Thyroid gland (tissue), 4 donors: ENCODE measurements around the gene TNIP3. TPM values are rescaled to one million over a fixed set of nuclear protein-coding genes. Genes with fewer than 3 reads are reported as not detected.

Experiments
- DNase-seq, 2 donors: peaks; one replicate each; pipeline ENCODE4 v3.0.0-alpha.2; 2019
- H3K27ac ChIP-seq, 3 donors: fragments of 200-600 bp; sonication (generic); 1 replicate in 2 of 3; 2 replicates in 1 of 3; pipeline ENCODE4 v1.5.1; 2016 to 2019; ENCODE audit warnings: mild to moderate bottlenecking in 1 of 3, moderate library complexity in 1 of 3
- H3K27me3 ChIP-seq: fragments of 200-600 bp; sonication (generic); one replicate; pipeline ENCODE4 v1.5.1; 2019
- H3K36me3 ChIP-seq, 2 donors: fragments of 200-600 bp; sonication (generic); one replicate each; pipeline ENCODE4 v1.5.1; 2016 to 2019
- H3K4me1 ChIP-seq, 2 donors: fragments of 200-600 bp; sonication (generic); one replicate each; pipeline ENCODE4 v1.5.1; 2017 to 2019
- H3K4me3 ChIP-seq, 3 donors: fragments of 200-600 bp; sonication (generic); replicated peaks in 1 of 3; 1 replicate in 2 of 3; 2 replicates in 1 of 3; pipeline ENCODE4 v1.5.1; 2016; ENCODE audit warnings: mild to moderate bottlenecking in 1 of 3
- H3K9me3 ChIP-seq: fragments of 200-600 bp; sonication (generic); one replicate; pipeline ENCODE4 v1.5.1; 2017
- CTCF ChIP-seq, 6 experiments: fragments of 200-600 bp in 3 of 6; fragments of 450-650 bp in 3 of 6; sonication (generic) in 3 of 6; IDR thresholded peaks; one replicate each; pipeline ENCODE4 v1.5.1; 2016 to 2019; ENCODE audit warnings: antibody characterized with exemption in 6 of 6, mild to moderate bottlenecking in 2 of 6, inconsistent platforms in 1 of 6, moderate library complexity in 1 of 6
- POLR2A ChIP-seq, 2 donors: fragments of 450-650 bp; IDR thresholded peaks; one replicate each; pipeline ENCODE4 v1.6.1; 2017; ENCODE audit warnings: antibody characterized with exemption in 2 of 2, mild to moderate bottlenecking in 2 of 2, moderate library complexity in 1 of 2
- WGBS, 2 donors: methylation state at CpG; one replicate each; pipeline ENCODE4 v1.1.5; 2017; 5-methylcytosine and 5-hydroxymethylcytosine counted together
- intact Hi-C: fragments of 100-400 bp; cut with DNase I; formaldehyde crosslinking; loops from one replicate; pipeline ENCODE4 v1.15.1; 2023
- total RNA-seq, 4 donors: library from RNA; depleted of rRNA; stranded (reverse); fragments of >200 nt; gene quantifications; one replicate each; pipeline ENCODE4 v1.2.3, GENCODE V29; 2016

Gene TNIP3
- total RNA-seq, 4 donors from 2014 or later: not detected

GRCh38 chr4:121185960-121186359, 21.8 kb upstream of the TNIP3 start:
- intact Hi-C loops: no loop called here

DNA sequence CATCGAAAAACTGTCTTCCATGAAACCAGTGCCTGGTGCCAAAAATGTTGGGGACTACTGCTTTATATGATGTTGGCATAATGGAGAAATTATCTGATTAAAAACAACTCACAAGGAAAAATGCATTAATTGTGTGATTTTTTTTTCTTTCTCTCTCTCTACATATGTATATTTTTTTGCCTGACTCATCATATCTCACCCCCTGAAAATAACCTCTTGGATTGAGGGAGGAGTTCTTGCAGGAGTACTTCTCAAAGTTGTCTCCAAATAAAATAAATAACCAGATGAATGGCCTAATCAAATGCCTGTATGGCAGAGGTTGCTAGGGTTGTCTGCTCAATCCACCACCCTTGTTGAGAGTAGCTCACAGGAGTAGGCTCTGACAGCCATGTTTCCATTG, 19.9 kb upstream of the TNIP3 start:
- H3K9me3 ChIP-seq: no peaks in the 10 kb centered on the region
- H3K27me3 ChIP-seq: no peaks in the 10 kb centered on the region
- H3K4me1 ChIP-seq: no peaks in the 10 kb centered on the region
- 96 to 100% methylated on average over 1 of the region's 1 CpG for WGBS, 2 donors
- DNase-seq: no peak
- intact Hi-C loops: no loop called here
- no peak overlapping the region for H3K4me3 ChIP-seq
- H3K36me3 ChIP-seq: no peaks in the 10 kb centered on the region
- no peak overlapping the region for H3K27ac ChIP-seq
- no peak for TF ChIP-seq CTCF (IDR thresholded peaks at IDR 0.05)
- TF ChIP-seq POLR2A (IDR thresholded peaks at IDR 0.05): no peak

More at GRCh38 chr4:121185960-121186359, 21.8 kb upstream of the TNIP3 start:
- no peak overlapping the region for H3K4me3 ChIP-seq
- TF ChIP-seq CTCF (IDR thresholded peaks at IDR 0.05) (no peak), POLR2A (IDR thresholded peaks at IDR 0.05) (no peak)
- DNase-seq: no peak
- H3K9me3 ChIP-seq: no peaks in the 10 kb centered on the region
- WGBS, 2 donors: 85 to 88% methylated on average over 10 of the region's 10 CpGs
- no peak overlapping the region for H3K27ac ChIP-seq
- H3K4me1 ChIP-seq: no peaks in the 10 kb centered on the region
- H3K36me3 ChIP-seq: no peaks in the 10 kb centered on the region
- no peaks in the 10 kb centered on the region for H3K27me3 ChIP-seq

DNA sequence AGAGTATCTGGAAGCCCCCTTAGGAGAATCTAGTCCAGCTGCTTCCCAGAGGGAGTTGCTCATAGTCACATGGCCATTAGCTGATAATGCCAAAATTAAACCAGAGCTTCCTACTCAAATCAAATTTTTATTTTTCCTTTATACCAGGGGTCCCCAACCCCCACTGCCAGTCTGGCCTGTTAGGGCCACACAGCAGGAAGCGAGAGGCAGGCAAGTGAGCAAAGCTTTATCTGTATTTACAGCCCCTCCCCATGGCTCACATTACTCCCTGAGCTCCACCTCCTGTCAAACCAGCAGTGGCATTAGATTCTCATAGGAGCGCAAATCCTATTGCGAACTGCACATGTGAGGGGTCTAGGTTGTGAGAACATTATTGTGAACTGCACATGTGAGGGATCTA, 19.2 kb upstream of the TNIP3 start:
- Histone ChIP-seq H3K4me1 (no peaks in the 10 kb centered on the region), H3K9me3 (no peaks in the 10 kb centered on the region), H3K27ac (no peak overlapping the region), H3K27me3 (no peaks in the 10 kb centered on the region), H3K4me3 (no peak overlapping the region), H3K36me3 (no peaks in the 10 kb centered on the region)
- no peak for DNase-seq
- 83 to 100% methylated on average over 3 of the region's 3 CpGs for WGBS, 2 donors
- intact Hi-C loops: no loop called here
- TF ChIP-seq POLR2A (IDR thresholded peaks at IDR 0.05): no peak
- no peak for TF ChIP-seq CTCF (IDR thresholded peaks at IDR 0.05)

DNA sequence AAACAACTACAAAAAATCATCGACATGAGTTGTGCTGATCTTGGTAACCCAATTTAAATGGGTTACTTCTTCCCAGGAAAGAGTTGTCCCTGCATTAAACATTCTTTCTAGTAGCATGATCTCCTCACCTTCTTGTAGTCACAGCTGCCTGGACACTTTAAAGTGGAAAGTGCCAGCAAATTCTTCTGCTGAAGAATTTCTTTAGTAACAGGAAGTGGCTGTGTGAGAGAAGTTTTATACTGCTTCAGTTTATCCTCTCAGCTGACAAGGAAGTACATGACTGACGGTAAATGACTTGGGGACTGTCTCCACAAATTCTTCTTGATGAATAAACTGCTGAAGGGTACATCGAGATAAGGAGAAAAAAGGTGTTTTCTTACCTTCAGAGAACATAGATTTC, 18.2 kb upstream of the TNIP3 start:
- Histone ChIP-seq H3K36me3 (no peaks in the 10 kb centered on the region), H3K4me1 (no peaks in the 10 kb centered on the region), H3K4me3 (no peak overlapping the region), H3K27me3 (no peaks in the 10 kb centered on the region), H3K9me3 (no peaks in the 10 kb centered on the region), H3K27ac (peak overlapping the region in 1 of 3 donors; percentile 36)
- TF ChIP-seq CTCF (IDR thresholded peaks at IDR 0.05) (no peak), POLR2A (IDR thresholded peaks at IDR 0.05) (peak in 1 of 2 donors; percentile 28)
- DNase-seq: peak in 1 of 2 donors; percentile 4
- 27 to 33% methylated on average over 3 of the region's 3 CpGs for WGBS, 2 donors
- intact Hi-C loops: no loop called here

GRCh38 chr4:121181493-121181892, 17.4 kb upstream of the TNIP3 start:
- H3K27ac ChIP-seq: no peak overlapping the region
- TF ChIP-seq CTCF (IDR thresholded peaks at IDR 0.05): no peak
- TF ChIP-seq POLR2A (IDR thresholded peaks at IDR 0.05): no peak
- no peaks in the 10 kb centered on the region for H3K36me3 ChIP-seq
- H3K4me1 ChIP-seq: no peaks in the 10 kb centered on the region
- no peaks in the 10 kb centered on the region for H3K9me3 ChIP-seq
- 91 to 94% methylated on average over 1 of the region's 1 CpG for WGBS, 2 donors
- intact Hi-C loops: no loop called here
- no peaks in the 10 kb centered on the region for H3K27me3 ChIP-seq
- no peak overlapping the region for H3K4me3 ChIP-seq
- DNase-seq: no peak
